ENCODE data around the gene PON1.

The PON1 gene

GRCh38 chr7:95265634-95266033, 58.7 kb downstream of the PON1 start:
- WGBS = no CpG with 5 or more reads among the region's 2 CpGs

DNA sequence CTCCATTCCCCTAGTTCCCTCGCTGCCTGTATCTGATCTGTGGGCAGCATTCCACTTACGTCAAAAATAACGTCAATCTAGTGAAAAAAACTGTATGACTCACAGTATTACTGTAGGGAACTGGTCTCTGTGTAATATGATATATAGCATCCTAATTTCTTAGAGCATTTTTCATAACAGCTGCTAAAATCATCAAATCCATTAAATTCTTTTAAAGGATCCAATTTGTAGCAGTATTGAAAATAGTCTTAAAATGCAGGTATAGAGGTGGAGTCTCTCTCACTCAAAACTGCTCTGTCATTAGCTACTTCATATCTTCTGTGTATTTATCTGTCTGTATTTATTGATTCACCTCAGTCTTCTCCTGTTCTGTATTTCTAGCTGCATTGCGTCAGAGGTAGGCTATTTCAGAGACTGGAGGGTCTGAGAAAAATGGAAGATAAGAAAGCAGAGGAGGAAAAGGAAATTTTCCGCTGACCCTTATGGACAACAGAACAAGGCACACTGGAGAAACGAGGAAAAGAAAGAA, 59.9 kb downstream of the PON1 start:
- Histone ChIP-seq H2BK5ac (ENCODE audit: low read depth, low read length, poor library complexity, severe bottlenecking) (no peak overlapping the region), H3K14ac (ENCODE audit: low read length in 2 of 2) (no peak overlapping the region), H2BK120ac (ENCODE audit: low read depth, low read length) (no peak overlapping the region), H3K9me3 (ENCODE audit: control insufficient read depth, low read length) (no peaks in the 10 kb centered on the region), H3K4me2 (ENCODE audit: low read length, poor library complexity, severe bottlenecking) (no peak overlapping the region), H3K9ac (ENCODE audit: low read length) (no peak overlapping the region), H3K23ac (ENCODE audit: low read length in 2 of 2) (no peak overlapping the region), H4K8ac (ENCODE audit: low read length) (no peak overlapping the region), H3K27ac (ENCODE audit: low read length, poor library complexity, severe bottlenecking) (no peak overlapping the region), H3K36me3 (ENCODE audit: control insufficient read depth in 1 of 2, insufficient read depth in 2 of 2, low read depth in 1 of 2, low read length in 2 of 2) (no peaks in the 10 kb centered on the region), H2BK15ac (ENCODE audit: low read depth, poor library complexity, severe bottlenecking) (no peak overlapping the region), H3K27me3 (ENCODE audit: control insufficient read depth in 1 of 2, insufficient read depth in 1 of 2, low read length in 2 of 2) (no peaks in the 10 kb centered on the region), H2AK5ac (ENCODE audit: low read length, severe bottlenecking) (no peak overlapping the region), H3K79me1 (replicated peaks; ENCODE audit: low read length, poor library complexity, severe bottlenecking) (no peaks in the 10 kb centered on the region), H3K18ac (ENCODE audit: low read depth in 1 of 2, low read length in 2 of 2) (no peak overlapping the region), H2BK12ac (ENCODE audit: low read length in 2 of 2) (no peak overlapping the region), H2AFZ (ENCODE audit: low read depth, low read length) (no peak overlapping the region), H4K91ac (ENCODE audit: low read length) (no peak overlapping the region), H3K4me1 (ENCODE audit: control insufficient read depth, insufficient read depth, low read depth, low read length) (peaks cover 2% of the 10 kb centered on the region), H3K4me3 (ENCODE audit: insufficient read depth in 1 of 2, low read depth in 1 of 2, low read length in 2 of 2) (no peak overlapping the region), H3K4ac (ENCODE audit: low read depth in 1 of 2, low read length in 2 of 2) (no peak overlapping the region)
- 94% methylated on average over 6 of the region's 6 CpGs for WGBS
- no peak for DNase-seq

More at GRCh38 chr7:95265634-95266033, 58.7 kb downstream of the PON1 start:
- Histone ChIP-seq H4K91ac (ENCODE audit: low read length) (no peak overlapping the region), H3K4me1 (ENCODE audit: control insufficient read depth, insufficient read depth, low read depth, low read length) (peaks cover 2% of the 10 kb centered on the region), H3K79me1 (replicated peaks; ENCODE audit: low read length, poor library complexity, severe bottlenecking) (no peaks in the 10 kb centered on the region), H2AK5ac (ENCODE audit: low read length, severe bottlenecking) (no peak overlapping the region), H3K18ac (ENCODE audit: low read depth in 1 of 2, low read length in 2 of 2) (no peak overlapping the region), H3K4me2 (ENCODE audit: low read length, poor library complexity, severe bottlenecking) (no peak overlapping the region), H3K9ac (ENCODE audit: low read length) (no peak overlapping the region), H3K36me3 (ENCODE audit: control insufficient read depth in 1 of 2, insufficient read depth in 2 of 2, low read depth in 1 of 2, low read length in 2 of 2) (no peaks in the 10 kb centered on the region), H2BK120ac (ENCODE audit: low read depth, low read length) (no peak overlapping the region), H2BK5ac (ENCODE audit: low read depth, low read length, poor library complexity, severe bottlenecking) (no peak overlapping the region), H3K14ac (ENCODE audit: low read length in 2 of 2) (no peak overlapping the region), H3K4me3 (ENCODE audit: insufficient read depth in 1 of 2, low read depth in 1 of 2, low read length in 2 of 2) (no peak overlapping the region), H3K23ac (ENCODE audit: low read length in 2 of 2) (no peak overlapping the region), H3K27ac (ENCODE audit: low read length, poor library complexity, severe bottlenecking) (no peak overlapping the region), H3K9me3 (ENCODE audit: control insufficient read depth, low read length) (no peaks in the 10 kb centered on the region), H4K8ac (ENCODE audit: low read length) (no peak overlapping the region), H3K4ac (ENCODE audit: low read depth in 1 of 2, low read length in 2 of 2) (no peak overlapping the region), H2AFZ (ENCODE audit: low read depth, low read length) (no peak overlapping the region), H3K27me3 (ENCODE audit: control insufficient read depth in 1 of 2, insufficient read depth in 1 of 2, low read length in 2 of 2) (no peaks in the 10 kb centered on the region), H2BK12ac (ENCODE audit: low read length in 2 of 2) (no peak overlapping the region), H2BK15ac (ENCODE audit: low read depth, poor library complexity, severe bottlenecking) (no peak overlapping the region)
- no peak for DNase-seq

GRCh38 chr7:95263785-95264362, 60.5 kb downstream of the PON1 start:
- no peak overlapping the region for H4K91ac ChIP-seq (ENCODE audit: low read length)
- DNase-seq = no peak
- H3K14ac ChIP-seq (ENCODE audit: low read length in 2 of 2) = no peak overlapping the region
- no peak overlapping the region for H3K18ac ChIP-seq (ENCODE audit: low read depth in 1 of 2, low read length in 2 of 2)
- no peak overlapping the region for H3K4me3 ChIP-seq (ENCODE audit: insufficient read depth in 1 of 2, low read depth in 1 of 2, low read length in 2 of 2)
- peaks cover 2% of the 10 kb centered on the region for H3K4me1 ChIP-seq (ENCODE audit: control insufficient read depth, insufficient read depth, low read depth, low read length)
- no peak overlapping the region for H2AK5ac ChIP-seq (ENCODE audit: low read length, severe bottlenecking)
- H3K27me3 ChIP-seq (ENCODE audit: control insufficient read depth in 1 of 2, insufficient read depth in 1 of 2, low read length in 2 of 2) = no peaks in the 10 kb centered on the region
- no peak overlapping the region for H4K8ac ChIP-seq (ENCODE audit: low read length)
- no peak overlapping the region for H2AFZ ChIP-seq (ENCODE audit: low read depth, low read length)
- no peak overlapping the region for H2BK15ac ChIP-seq (ENCODE audit: low read depth, poor library complexity, severe bottlenecking)
- H3K27ac ChIP-seq (ENCODE audit: low read length, poor library complexity, severe bottlenecking) = no peak overlapping the region
- 82% methylated on average over 4 of the region's 4 CpGs for WGBS
- no peak overlapping the region for H3K23ac ChIP-seq (ENCODE audit: low read length in 2 of 2)
- no peak overlapping the region for H3K4me2 ChIP-seq (ENCODE audit: low read length, poor library complexity, severe bottlenecking)
- no peak overlapping the region for H3K4ac ChIP-seq (ENCODE audit: low read depth in 1 of 2, low read length in 2 of 2)
- H3K9me3 ChIP-seq (ENCODE audit: control insufficient read depth, low read length) = no peaks in the 10 kb centered on the region
- H2BK12ac ChIP-seq (ENCODE audit: low read length in 2 of 2) = no peak overlapping the region
- no peak overlapping the region for H2BK5ac ChIP-seq (ENCODE audit: low read depth, low read length, poor library complexity, severe bottlenecking)
- H3K36me3 ChIP-seq (ENCODE audit: control insufficient read depth in 1 of 2, insufficient read depth in 2 of 2, low read depth in 1 of 2, low read length in 2 of 2) = no peaks in the 10 kb centered on the region
- H3K9ac ChIP-seq (ENCODE audit: low read length) = no peak overlapping the region
- no peaks in the 10 kb centered on the region for H3K79me1 ChIP-seq (replicated peaks; ENCODE audit: low read length, poor library complexity, severe bottlenecking)
- H2BK120ac ChIP-seq (ENCODE audit: low read depth, low read length) = no peak overlapping the region

DNA sequence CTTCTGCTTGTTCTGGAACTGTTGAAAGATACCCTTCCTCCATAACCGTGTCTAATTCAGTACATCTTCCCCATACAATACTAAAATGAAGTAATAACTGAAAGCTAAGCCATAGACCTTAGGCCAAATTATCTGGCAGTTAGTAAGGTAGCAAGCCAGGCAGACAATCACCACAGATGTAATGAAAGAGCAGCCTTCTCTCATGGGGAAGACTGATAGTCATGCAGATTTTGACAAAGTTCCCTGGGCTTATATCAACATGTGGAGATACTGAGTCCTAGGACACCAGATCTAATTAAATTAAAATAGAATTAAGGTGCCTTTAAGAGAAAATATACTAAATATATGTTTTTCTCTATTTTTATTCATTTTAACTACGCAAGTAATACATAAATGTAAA, 61.5 kb downstream of the PON1 start:
- Histone ChIP-seq H2BK12ac (ENCODE audit: low read length in 2 of 2) (no peak overlapping the region), H3K27me3 (ENCODE audit: control insufficient read depth in 1 of 2, insufficient read depth in 1 of 2, low read length in 2 of 2) (no peaks in the 10 kb centered on the region), H3K9ac (ENCODE audit: low read length) (no peak overlapping the region), H3K14ac (ENCODE audit: low read length in 2 of 2) (no peak overlapping the region), H2AFZ (ENCODE audit: low read depth, low read length) (no peak overlapping the region), H2BK5ac (ENCODE audit: low read depth, low read length, poor library complexity, severe bottlenecking) (no peak overlapping the region), H4K8ac (ENCODE audit: low read length) (no peak overlapping the region), H2BK15ac (ENCODE audit: low read depth, poor library complexity, severe bottlenecking) (no peak overlapping the region), H2BK120ac (ENCODE audit: low read depth, low read length) (no peak overlapping the region), H3K27ac (ENCODE audit: low read length, poor library complexity, severe bottlenecking) (no peak overlapping the region), H3K4me2 (ENCODE audit: low read length, poor library complexity, severe bottlenecking) (no peak overlapping the region), H3K4me3 (ENCODE audit: insufficient read depth in 1 of 2, low read depth in 1 of 2, low read length in 2 of 2) (no peak overlapping the region), H3K4ac (ENCODE audit: low read depth in 1 of 2, low read length in 2 of 2) (no peak overlapping the region), H3K4me1 (ENCODE audit: control insufficient read depth, insufficient read depth, low read depth, low read length) (peaks cover 2% of the 10 kb centered on the region), H4K91ac (ENCODE audit: low read length) (no peak overlapping the region), H3K23ac (ENCODE audit: low read length in 2 of 2) (no peak overlapping the region), H3K9me3 (ENCODE audit: control insufficient read depth, low read length) (no peaks in the 10 kb centered on the region), H3K79me1 (replicated peaks; ENCODE audit: low read length, poor library complexity, severe bottlenecking) (no peaks in the 10 kb centered on the region), H2AK5ac (ENCODE audit: low read length, severe bottlenecking) (no peak overlapping the region), H3K36me3 (ENCODE audit: control insufficient read depth in 1 of 2, insufficient read depth in 2 of 2, low read depth in 1 of 2, low read length in 2 of 2) (no peaks in the 10 kb centered on the region), H3K18ac (ENCODE audit: low read depth in 1 of 2, low read length in 2 of 2) (no peak overlapping the region)
- no peak for DNase-seq
- WGBS = 100% methylated on average over 1 of the region's 2 CpGs
